GM12865 (cell line): ENCODE measurements around the gene HIRIP3.
"Not testable (repeated sequence)": the region's sequence is repeated elsewhere in the genome, so short reads cannot be mapped to it uniquely, and the experiment has no call there.

Experiments used
- DNase-seq: peaks from one replicate; pipeline ENCODE4 v3.0.0; 2010; ENCODE audit warnings: low read depth
- H3K4me3 ChIP-seq: 2 replicates; pipeline ENCODE4 v1.5.1; 2011; ENCODE audit warnings: mild to moderate bottlenecking, low read depth, low read length, control low read depth
- TF ChIP-seq, protein P1 (sequence below): IDR thresholded peaks from 2 replicates; pipeline ENCODE4 v1.5.1; 2011; ENCODE audit warnings: low read length, control low read depth, low read depth, inconsistent platforms; ENCODE audit not compliant: insufficient read depth; ENCODE audit errors: missing control alignments

HIRIP3 gene

DNA sequence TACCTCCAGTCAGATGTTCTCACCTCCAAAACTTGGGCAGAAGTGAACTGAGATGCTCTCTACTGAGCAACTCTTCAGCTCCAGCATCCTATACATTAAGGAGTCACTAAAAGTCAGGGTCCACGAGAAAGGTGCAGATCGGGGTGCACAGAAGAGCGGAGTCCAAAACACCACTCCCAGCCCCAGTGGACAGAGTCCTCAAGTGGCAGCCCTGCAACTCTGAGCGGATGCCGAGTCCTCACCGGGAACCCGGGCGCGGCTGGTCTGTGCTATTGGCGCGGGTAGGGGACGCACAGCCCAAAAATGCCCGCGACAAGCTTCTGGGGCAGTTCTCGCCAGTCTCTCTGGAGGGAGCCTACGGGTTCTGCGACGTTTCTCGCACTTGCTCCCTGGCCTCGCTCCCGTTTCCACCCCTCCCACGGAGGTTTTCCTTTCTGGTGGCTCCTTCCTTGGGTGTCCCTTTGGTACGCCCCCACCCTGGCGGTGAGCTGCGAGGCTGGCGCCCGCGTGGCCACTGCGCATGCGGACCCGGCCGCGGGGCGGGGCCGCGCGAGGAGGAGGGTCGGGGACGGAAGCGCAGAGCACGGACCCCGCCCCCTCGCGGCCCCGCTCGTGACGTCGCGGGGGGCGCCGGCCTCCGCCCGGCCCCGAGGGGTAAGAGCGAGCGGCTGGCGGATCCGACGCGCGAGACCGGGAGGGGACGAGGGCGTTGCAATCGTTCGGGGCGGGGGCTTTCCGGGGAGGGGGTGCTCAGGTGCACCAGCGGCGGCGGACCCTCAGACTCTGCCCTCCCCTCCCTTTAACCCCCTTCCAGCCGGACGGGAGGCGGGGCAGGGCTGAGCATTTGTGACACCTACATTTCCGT is 33.7 kb downstream of the HIRIP3 start, which contains the start of gene TMEM219:
TMEM219 (plus strand) TSS at position 601 of the 865 bp plus-strand sequence. CDS start 1,065 bp downstream, outside the sequence.
- peak; percentile 93 for DNase-seq
- TF ChIP-seq, protein P1, sequence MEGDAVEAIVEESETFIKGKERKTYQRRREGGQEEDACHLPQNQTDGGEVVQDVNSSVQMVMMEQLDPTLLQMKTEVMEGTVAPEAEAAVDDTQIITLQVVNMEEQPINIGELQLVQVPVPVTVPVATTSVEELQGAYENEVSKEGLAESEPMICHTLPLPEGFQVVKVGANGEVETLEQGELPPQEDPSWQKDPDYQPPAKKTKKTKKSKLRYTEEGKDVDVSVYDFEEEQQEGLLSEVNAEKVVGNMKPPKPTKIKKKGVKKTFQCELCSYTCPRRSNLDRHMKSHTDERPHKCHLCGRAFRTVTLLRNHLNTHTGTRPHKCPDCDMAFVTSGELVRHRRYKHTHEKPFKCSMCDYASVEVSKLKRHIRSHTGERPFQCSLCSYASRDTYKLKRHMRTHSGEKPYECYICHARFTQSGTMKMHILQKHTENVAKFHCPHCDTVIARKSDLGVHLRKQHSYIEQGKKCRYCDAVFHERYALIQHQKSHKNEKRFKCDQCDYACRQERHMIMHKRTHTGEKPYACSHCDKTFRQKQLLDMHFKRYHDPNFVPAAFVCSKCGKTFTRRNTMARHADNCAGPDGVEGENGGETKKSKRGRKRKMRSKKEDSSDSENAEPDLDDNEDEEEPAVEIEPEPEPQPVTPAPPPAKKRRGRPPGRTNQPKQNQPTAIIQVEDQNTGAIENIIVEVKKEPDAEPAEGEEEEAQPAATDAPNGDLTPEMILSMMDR: peak; percentile 32

GRCh38 chr16:29961127-29961478 is 34.3 kb downstream of the HIRIP3 start:
- TF ChIP-seq, protein P1: no peak
- H3K4me3 ChIP-seq: peak overlapping the region; percentile 68
- no peak for DNase-seq

More for the DNA sequence above, 33.7 kb downstream of the HIRIP3 start, which contains the start of gene TMEM219:
- H3K4me3 ChIP-seq: peak within 1 kb of the TSS; percentile 82

DNA sequence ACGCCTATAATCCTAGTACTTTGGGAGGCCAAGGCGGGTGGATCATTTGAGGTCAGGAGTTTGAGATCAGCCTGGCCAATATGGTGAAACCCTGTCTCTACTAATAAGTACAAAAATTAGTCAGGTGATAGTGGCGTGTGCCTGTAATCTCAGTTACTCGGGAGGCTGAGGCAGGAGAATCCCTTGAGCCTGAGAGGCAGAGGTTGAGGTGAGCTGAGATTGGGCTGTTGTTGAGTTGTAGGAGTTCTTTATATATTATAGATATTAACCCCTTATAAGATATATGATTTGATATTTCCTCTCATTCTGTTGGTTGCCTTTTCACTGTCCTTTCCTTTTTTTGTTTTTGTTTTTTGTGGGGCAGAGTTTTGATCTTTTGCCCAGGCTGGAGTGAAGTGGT is 35.6 kb downstream of the HIRIP3 start:
- not testable (repeated sequence) for H3K4me3 ChIP-seq, DNase-seq

GRCh38 chr16:29959293-29959692 is 36.1 kb downstream of the HIRIP3 start:
- TF ChIP-seq, protein P1: no peak
- H3K4me3 ChIP-seq: no peak overlapping the region
- DNase-seq: no peak

DNA sequence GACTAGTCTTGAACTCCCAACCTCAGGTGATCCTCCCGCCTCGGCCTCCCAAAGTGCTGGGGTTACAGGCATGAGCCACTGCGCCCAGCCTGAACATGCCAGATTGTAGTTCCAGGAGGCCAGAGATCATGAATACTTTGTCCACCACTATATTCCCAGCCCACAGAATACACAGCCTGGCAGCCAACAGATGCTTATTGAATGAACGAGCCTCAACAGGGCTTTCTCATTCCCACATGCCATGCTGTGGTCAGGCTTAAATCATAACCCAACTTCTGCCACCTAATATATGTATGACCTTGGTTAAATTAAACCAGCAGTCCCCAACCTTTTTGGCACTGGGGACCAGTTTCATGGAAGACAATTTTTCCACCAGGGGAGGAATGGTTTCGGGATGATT is 36.7 kb downstream of the HIRIP3 start:
- no peak overlapping the region for H3K4me3 ChIP-seq
- TF ChIP-seq, protein P1: no peak
- no peak for DNase-seq

- DNase-seq: no peak
- no peak overlapping the region for H3K4me3 ChIP-seq
- TF ChIP-seq, protein P1: no peak
Observed at GRCh38 chr16:29951625-29952365, 43.6 kb downstream of the HIRIP3 start.

- no peak overlapping the region for H3K4me3 ChIP-seq
- TF ChIP-seq, protein P1: no peak
- DNase-seq: no peak
Observed at GRCh38 chr16:29950806-29951461, 44.5 kb downstream of the HIRIP3 start.
